ENCODE data around the gene RHBDL1. TPM values are rescaled to one million over a fixed set of nuclear protein-coding genes. Genes with fewer than 3 reads are reported as not detected.

RHBDL1 gene
- total and polyA plus RNA-seq, 4 donors = 0.91 to 5.4 (median 1.6) TPM

DNA sequence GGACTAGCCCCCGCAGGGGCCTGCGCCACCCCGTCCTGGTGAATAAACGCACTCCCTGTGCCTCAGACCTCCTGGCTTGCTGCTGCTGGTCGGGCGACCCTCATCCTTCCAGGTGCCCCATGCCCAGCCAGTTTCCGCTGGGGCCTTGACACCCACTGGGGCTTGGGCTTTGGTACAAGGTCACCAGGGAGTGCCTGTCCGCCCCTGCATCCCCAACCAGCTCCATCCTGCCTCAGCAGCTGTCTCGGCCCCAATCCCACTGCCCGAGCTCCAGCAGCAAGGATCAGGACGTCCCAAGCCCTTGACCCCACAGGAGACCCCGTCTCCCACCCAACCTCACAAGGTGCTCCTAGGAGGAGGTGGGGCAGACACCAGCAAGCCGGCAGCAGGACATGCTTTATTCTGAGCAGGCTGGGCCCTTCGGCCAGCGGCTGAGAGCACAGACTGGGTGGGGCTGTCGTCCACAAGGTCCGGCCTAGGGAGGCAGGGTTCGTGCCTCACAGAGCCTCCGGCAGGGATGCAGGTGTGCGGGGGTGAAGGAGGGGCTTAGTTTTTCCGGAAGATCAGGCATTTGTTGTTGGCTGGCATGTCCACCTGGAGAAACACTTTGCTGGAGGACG is 41.3 kb upstream of the RHBDL1 start:
- DNase-seq = no peak
- Histone ChIP-seq H3K27me3 (ENCODE audit: control insufficient read depth in 3 of 3, insufficient read depth in 3 of 3, low read length in 2 of 3) (no peaks in the 10 kb centered on the region), H3K4me3 (no peak overlapping the region), H3K27ac (ENCODE audit: low read depth in 1 of 2, low read length in 1 of 2) (no peak overlapping the region), H3K9ac (ENCODE audit: insufficient read depth in 1 of 2, low read length in 2 of 2) (no peak overlapping the region), H3K4me1 (ENCODE audit: control insufficient read depth in 5 of 5, insufficient read depth in 5 of 5, low read length in 5 of 5) (peaks cover 0 to 43% (median 20%) of the 10 kb centered on the region in 5 donors), H3K9me3 (ENCODE audit: control insufficient read depth in 4 of 4, insufficient read depth in 3 of 4, low read length in 3 of 4) (no peaks in the 10 kb centered on the region), H3K36me3 (ENCODE audit: control insufficient read depth in 4 of 4, insufficient read depth in 4 of 4, low read length in 4 of 4) (peaks cover 0 to 19% (median 0%) of the 10 kb centered on the region in 4 donors)
- WGBS, 2 donors = 92 to 94% methylated on average over 22 of the region's 22 CpGs
- TF ChIP-seq, protein P1, sequence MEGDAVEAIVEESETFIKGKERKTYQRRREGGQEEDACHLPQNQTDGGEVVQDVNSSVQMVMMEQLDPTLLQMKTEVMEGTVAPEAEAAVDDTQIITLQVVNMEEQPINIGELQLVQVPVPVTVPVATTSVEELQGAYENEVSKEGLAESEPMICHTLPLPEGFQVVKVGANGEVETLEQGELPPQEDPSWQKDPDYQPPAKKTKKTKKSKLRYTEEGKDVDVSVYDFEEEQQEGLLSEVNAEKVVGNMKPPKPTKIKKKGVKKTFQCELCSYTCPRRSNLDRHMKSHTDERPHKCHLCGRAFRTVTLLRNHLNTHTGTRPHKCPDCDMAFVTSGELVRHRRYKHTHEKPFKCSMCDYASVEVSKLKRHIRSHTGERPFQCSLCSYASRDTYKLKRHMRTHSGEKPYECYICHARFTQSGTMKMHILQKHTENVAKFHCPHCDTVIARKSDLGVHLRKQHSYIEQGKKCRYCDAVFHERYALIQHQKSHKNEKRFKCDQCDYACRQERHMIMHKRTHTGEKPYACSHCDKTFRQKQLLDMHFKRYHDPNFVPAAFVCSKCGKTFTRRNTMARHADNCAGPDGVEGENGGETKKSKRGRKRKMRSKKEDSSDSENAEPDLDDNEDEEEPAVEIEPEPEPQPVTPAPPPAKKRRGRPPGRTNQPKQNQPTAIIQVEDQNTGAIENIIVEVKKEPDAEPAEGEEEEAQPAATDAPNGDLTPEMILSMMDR (IDR thresholded peaks at IDR 0.05; ENCODE audit: control extremely low read depth, extremely low read depth) = no peak
- ATAC-seq (ENCODE audit: insufficient read depth, low FRiP score) = no peak

DNA sequence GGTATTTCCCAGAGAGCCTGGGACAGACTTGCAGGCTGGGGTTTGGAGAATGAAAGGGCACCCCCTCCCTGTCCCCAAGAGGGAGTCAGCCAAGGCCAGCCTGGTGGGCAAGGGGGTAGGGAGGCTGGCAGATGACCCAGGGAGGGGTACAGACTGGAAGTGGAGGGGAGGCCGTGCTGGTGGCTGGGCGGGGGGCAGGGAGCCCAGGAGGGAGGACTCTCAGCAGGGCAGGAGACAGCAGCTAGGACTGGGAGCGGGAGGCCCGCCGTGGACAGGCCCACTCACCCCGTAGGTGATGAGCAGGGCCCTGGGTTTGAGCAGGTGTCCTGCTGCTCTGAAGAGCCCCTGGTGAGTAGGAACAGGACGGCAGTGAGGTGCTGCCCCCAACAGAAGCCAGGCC is 40.5 kb upstream of the RHBDL1 start:
- no peak overlapping the region for H3K9ac ChIP-seq (ENCODE audit: insufficient read depth in 1 of 2, low read length in 2 of 2)
- 89 to 96% methylated on average over 7 of the region's 7 CpGs for WGBS, 2 donors

DNA sequence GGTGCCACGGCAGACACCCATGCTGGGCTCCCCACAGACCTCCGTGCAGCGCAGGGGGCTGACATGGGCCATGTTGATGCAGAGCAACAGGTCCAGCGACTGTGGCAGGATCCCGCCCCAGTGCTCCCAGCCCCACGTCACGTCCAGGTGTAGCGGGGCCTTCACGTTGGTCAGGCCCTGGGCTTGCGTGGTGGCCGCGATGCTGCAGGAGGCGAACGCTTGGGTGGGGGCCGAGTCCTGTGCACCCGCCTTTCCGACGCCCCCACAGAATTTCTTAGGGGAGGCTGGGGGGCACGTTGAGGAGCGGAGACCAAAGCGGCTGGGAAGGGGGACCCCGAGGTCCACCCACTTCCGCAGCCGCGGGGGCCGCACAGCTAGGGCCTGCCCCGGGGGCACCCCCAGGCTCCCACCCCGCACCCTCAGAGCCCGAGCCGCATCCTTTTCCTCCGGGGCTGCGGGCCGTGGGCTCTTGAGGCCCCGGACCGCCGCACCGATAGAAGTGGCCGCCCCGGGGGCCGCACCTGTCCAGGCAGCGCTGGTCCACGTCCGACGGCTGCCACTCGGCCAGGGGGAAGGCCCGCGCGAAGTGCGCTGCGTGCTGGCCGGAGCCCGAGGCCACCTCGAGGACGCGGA is 39.8 kb upstream of the RHBDL1 start:
- ATAC-seq (ENCODE audit: insufficient read depth, low FRiP score) (peak; percentile 1), DNase-seq (no peak)
- Histone ChIP-seq H3K9me3 (ENCODE audit: control insufficient read depth in 4 of 4, insufficient read depth in 3 of 4, low read length in 3 of 4) (no peaks in the 10 kb centered on the region), H3K4me3 (peak overlapping the region; percentile 86), H3K27me3 (ENCODE audit: control insufficient read depth in 3 of 3, insufficient read depth in 3 of 3, low read length in 2 of 3) (no peaks in the 10 kb centered on the region), H3K27ac (ENCODE audit: low read depth in 1 of 2, low read length in 1 of 2) (peak overlapping the region; percentile 97 to 98), H3K36me3 (ENCODE audit: control insufficient read depth in 4 of 4, insufficient read depth in 4 of 4, low read length in 4 of 4) (peaks cover 0 to 18% (median 0%) of the 10 kb centered on the region in 4 donors), H3K9ac (ENCODE audit: insufficient read depth in 1 of 2, low read length in 2 of 2) (peak overlapping the region in 1 of 2 donors; percentile 46), H3K4me1 (ENCODE audit: control insufficient read depth in 5 of 5, insufficient read depth in 5 of 5, low read length in 5 of 5) (peaks cover 0 to 30% (median 10%) of the 10 kb centered on the region in 5 donors)
- TF ChIP-seq, protein P1 (IDR thresholded peaks at IDR 0.05; ENCODE audit: control extremely low read depth, extremely low read depth) = no peak
- 3 to 4% methylated on average over 45 to 55 of the region's 55 CpGs for WGBS, 2 donors

More for the DNA sequence above, 40.5 kb upstream of the RHBDL1 start:
- ATAC-seq (ENCODE audit: insufficient read depth, low FRiP score) (no peak), DNase-seq (no peak)
- no peak overlapping the region for H3K4me3 ChIP-seq
- H3K36me3 ChIP-seq (ENCODE audit: control insufficient read depth in 4 of 4, insufficient read depth in 4 of 4, low read length in 4 of 4) = peaks cover 0 to 18% (median 0%) of the 10 kb centered on the region in 4 donors
- H3K27me3 ChIP-seq (ENCODE audit: control insufficient read depth in 3 of 3, insufficient read depth in 3 of 3, low read length in 2 of 3) = no peaks in the 10 kb centered on the region
- TF ChIP-seq, protein P1 (IDR thresholded peaks at IDR 0.05; ENCODE audit: control extremely low read depth, extremely low read depth) = no peak
- no peak overlapping the region for H3K27ac ChIP-seq (ENCODE audit: low read depth in 1 of 2, low read length in 1 of 2)
- peaks cover 0 to 37% (median 17%) of the 10 kb centered on the region in 5 donors for H3K4me1 ChIP-seq (ENCODE audit: control insufficient read depth in 5 of 5, insufficient read depth in 5 of 5, low read length in 5 of 5)
- H3K9me3 ChIP-seq (ENCODE audit: control insufficient read depth in 4 of 4, insufficient read depth in 3 of 4, low read length in 3 of 4) = no peaks in the 10 kb centered on the region

Data from lung (tissue), 12 donors.